GM21447 (cell line): Measurements from ENCODE around the gene MED26.

Experiments
- ATAC-seq: cut with Tn5 transposase; IDR thresholded peaks from one replicate; pipeline ENCODE4 v1.9.1; 2021; ENCODE audit not compliant: unreplicated experiment

The MED26 gene

GRCh38 chr19:16590876-16591802 is 36.9 kb downstream of the MED26 start:
- no peak for ATAC-seq

- ATAC-seq, result no peak
These were observed 38.1 kb downstream of the MED26 start for GRCh38 chr19:16589917-16590316.

DNA sequence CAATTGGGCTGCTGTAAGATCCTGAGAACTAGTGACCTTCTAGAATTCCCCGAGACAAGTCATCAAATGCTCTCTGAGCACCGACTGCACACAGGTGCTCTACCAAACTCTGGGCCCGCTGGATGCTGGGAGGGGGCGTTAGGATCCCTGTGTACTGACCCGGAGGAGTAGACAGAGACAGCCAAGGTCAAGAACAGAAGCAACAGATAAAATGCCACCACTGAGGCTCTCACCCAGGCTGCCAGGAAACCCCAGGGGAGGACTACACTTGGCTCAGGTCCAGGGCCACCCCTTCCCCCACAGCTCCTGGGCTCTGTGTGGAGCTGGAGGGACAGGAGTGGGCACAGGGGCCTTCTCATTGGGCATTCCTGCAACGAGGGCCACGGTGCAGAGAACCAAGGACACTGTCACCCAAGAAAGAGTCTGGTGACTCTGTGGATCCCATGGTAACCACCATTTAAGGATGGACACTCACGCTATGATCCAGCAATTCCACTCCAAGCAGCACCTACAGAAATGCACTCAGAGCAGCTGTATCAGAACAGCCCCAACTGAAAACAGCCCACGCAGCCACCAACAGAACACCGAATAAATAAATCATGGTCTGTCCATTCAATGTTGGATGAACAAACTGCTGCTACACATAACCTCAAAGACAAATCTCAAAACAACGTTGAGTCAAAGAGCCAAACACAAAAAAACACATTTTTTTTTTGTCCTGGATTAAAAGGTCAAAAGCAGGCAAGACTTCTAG is 39.0 kb downstream of the MED26 start:
- peak; percentile 6 for ATAC-seq

DNA sequence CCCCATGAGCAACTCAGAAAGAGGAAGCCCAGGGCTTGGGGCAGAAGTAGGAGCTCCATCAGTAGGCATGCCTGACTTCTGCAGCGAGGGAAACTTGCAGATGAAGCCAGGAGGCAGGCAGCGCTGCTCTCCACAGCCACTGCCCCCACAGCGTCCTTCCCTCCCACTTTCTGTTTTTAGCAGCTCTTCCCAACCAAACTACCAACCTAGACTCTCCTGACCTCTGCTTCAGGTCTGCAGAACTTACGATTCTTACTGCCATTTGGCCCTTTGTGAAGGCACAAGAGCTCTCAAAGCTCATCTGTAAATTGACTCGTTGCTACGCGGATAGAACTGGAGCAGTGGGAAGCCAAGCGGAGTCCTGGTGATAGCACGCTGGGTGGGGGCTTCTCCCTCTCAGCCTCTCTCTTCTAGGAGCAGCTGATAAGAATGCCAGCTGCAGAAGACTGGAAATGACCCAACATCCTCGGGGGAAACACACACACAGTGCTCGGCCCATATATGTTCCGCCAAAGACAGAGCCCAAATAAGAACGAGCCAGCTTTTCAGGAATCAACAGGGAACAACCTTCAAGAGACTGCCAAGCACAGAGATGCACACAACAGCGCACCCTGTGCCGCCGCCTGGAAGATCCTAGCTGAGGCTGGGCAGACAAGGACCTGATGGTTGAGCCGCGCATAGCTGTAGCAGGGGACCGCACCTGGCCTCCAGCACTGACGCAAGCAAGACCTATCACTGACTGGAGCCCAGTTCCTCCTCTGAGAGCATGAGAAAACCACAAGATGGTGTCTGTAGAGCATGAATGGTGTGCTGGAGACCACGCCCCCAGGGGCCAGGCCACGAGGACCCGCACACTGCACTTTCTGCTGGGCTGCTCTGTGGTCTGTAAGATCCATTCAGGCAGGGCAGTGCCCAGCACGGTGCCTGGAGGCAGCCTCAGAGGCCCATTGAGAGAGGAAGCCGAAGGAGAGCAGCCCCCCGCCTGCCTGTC is 39.9 kb downstream of the MED26 start:
- ATAC-seq, result peak; percentile 45

- no peak for ATAC-seq
These were observed 40.8 kb downstream of the MED26 start for GRCh38 chr19:16586991-16587832.

DNA sequence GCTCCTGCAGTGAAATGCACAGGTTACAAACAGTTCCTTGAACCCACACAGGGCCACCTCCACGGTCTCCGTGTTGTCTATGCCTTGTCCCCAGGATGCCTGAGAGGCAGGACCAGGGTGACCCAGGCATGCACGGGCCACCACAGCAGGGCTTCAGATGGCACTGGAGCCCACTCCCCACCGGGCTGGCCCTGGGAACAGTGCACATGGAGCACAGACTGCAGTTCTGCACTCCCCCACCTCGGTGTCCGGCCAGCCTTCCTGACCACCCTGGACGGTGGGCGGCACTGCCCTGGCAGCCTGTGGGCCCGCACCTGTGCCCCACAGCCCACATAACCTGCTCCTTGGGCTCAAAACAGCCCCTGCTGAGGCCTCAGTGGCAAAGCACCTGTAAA is 41.5 kb downstream of the MED26 start:
- ATAC-seq, result no peak

DNA sequence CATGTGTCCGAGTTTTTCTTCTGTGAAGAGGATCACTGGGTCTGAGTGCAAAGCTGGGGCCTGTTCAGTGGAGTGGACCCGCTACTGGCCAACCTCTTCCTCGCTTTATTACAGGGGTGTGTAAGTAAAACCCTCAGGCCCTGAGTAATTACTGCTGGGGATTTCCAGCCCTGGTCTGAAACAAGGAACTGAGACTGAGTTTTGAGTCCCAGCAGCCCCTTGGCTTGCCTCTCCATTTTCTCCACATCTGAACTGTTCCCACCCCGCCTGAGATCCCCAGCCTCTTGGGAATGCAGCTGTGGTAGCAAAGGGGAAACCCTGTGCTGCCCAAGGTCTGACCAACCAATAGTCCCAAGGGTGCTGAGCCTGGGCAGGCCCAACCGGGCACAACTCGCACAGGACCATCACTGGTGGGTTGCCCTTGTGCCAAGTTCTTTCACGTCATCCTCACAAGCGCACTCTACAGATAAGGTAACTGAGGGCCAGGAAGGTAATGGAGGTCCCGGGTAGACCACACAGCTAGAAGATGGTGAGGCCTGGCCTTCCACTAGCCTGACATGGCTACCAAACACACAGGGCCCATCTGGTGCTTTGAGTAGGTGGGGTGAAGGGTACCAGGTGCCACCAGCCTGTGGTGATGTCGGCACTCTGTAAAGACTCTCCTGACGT is 42.1 kb downstream of the MED26 start:
- ATAC-seq, result peak; percentile 29

DNA sequence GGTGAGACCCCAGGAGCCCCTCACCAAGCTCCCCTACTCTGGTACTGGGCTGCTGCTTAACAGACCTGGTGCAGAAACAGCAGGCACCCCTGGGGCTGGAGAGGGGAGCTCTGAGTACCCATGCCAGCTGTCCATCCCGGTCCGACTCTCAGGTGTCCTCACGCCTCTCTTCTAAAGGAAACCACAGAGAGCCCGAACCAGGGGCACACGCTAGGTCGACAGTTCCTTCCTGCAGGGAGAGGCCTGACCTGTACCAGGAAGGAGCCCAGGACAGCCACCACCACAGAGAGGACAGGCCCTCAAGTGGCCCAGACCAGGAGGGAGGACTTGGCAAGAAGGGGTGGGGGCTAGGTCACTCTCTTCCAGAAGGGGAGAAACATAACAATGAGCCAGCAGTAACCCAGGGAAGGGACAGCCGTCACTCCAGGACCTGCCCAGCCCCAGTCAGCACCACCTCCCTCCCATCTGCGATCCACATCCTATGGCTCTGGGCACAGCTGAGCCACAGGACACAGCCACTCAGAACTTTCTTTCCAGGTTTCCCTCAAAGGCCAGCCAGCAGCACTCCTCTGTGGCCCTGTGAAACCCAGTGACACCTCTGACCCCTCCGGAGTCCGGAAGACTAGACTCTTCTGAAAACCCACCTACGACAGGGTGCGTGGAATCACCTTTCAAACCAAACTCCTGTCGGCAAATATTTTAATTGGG is 42.8 kb downstream of the MED26 start:
- ATAC-seq, result no peak

DNA sequence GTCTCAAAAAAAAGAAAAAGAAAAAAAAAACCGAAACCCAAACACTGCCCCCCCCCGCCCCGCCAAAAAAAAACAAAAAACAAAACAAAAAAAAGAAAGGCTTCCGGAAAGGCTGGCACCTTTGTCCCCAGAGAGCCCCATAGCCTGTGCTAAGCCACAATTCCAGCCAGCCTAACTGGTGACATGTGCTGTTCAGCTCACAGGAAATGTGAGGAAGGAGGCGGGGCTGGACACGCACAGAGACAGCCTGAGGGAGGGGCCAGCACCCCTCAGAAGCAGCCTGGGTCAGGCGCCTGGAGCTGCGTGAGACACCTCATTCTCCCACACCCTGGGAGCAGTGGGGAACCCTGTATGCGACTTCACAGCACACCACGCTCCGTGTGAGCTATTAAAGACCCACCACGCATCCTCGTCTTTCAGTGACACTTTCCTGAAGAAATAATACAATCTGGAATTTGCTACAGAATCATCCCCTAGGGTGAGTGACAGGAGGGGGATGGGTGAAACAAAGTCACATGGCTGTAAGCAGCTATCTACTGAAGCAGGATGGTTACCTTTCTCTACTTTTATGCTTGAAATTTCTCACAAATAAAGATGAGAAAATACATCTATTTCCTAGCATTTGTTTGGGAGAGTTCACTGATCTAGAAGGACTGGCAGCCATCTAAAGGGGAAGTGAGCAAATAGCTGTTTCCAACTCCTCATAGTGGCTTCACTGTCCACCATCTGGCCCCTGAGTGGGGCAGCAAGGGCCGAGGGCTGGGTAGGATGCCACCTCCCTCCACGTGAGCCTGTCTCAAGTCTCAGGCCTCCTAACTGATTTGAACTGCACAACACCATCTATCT is 43.5 kb downstream of the MED26 start:
- peak; percentile 41 for ATAC-seq

DNA sequence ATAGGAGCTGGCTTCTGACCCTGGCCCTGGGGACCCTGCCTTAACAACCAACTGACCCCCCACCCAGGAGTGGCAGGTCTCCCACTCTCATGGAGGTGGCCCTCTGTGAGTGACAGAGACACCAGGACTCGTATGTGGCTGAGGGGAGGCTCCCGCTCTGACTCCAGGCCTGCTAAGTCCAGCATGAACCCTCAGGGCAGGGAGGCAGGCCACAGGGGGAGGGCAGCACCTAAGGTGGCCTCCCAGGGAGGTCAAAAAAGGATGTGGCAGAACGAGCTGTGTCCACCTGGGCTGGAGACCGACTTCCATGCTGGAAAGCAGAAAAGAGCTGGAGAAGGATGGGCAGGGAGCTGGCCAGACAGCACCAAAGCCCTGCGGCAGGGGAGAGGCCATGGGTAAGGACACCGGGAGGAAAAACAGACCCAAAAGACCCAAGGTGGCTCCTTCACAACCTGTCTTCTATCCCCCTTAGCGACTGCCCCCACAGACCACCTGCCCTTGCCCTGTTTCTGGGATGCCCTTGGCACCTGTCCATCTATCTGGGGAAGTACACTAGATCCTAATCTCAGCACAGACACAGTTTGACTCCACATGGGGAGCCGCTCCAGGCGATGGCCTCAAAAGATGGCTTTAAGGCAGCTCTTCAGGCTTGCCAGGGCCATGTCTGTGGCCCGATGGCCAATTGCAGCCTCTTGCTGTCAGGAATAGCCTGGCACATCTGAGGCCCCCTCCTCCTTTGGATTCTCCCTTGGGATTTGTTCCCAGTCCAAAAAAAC is 45.3 kb downstream of the MED26 start:
- ATAC-seq, result no peak

GRCh38 chr19:16581971-16582343 is 46.0 kb downstream of the MED26 start:
- ATAC-seq, result no peak

- no peak for ATAC-seq
These were observed 46.6 kb downstream of the MED26 start for GRCh38 chr19:16581145-16581970.

- ATAC-seq, result no peak
These were observed 48.6 kb downstream of the MED26 start for GRCh38 chr19:16579381-16579780.

- ATAC-seq, result no peak
These were observed 50.4 kb downstream of the MED26 start for GRCh38 chr19:16577531-16577985.

GRCh38 chr19:16576690-16577530 is 51.1 kb downstream of the MED26 start:
- no peak for ATAC-seq
